OCI-LY1 (cell line): ENCODE results near the gene DOCK2.
"Not testable (repeated sequence)": the region's sequence is repeated elsewhere in the genome, so short reads cannot be mapped to it uniquely, and the experiment has no call there.

Source experiments
- H2AFZ ChIP-seq: fragments of 200-600 bp; sonication (generic), shearing (Covaris generic); 2 replicates; pipeline ENCODE4 v1.6.0; 2014; ENCODE audit warnings: antibody characterized with exemption, mild to moderate bottlenecking, low read length
- H3F3A ChIP-seq: fragments of 200-600 bp; sonication (generic), shearing (Covaris generic); 2 replicates; pipeline ENCODE4 v1.6.0; 2014; ENCODE audit warnings: mild to moderate bottlenecking, antibody characterized with exemption, low read length, moderate library complexity; ENCODE audit not compliant: insufficient read depth
- H3K27ac ChIP-seq: fragments of 200-600 bp; sonication (generic); 2 replicates; pipeline ENCODE4 v1.5.1; 2014; ENCODE audit warnings: low read length, mixed run types, mild to moderate bottlenecking, low read depth; ENCODE audit not compliant: poor library complexity, severe bottlenecking
- H3K27me3 ChIP-seq: fragments of 200-600 bp; sonication (generic); 2 replicates; pipeline ENCODE4 v1.6.0; 2014; ENCODE audit warnings: antibody characterized with exemption, mild to moderate bottlenecking, low read length, moderate library complexity; ENCODE audit not compliant: insufficient read depth
- H3K36me3 ChIP-seq: fragments of 200-600 bp; sonication (generic); 2 replicates; pipeline ENCODE4 v1.6.1; 2014; ENCODE audit warnings: mild to moderate bottlenecking, antibody characterized with exemption, low read length, moderate library complexity, mixed read lengths; ENCODE audit not compliant: insufficient read depth
- H3K4me1 ChIP-seq: fragments of 200-600 bp; sonication (generic); 2 replicates; pipeline ENCODE4 v1.5.1; 2014; ENCODE audit warnings: mild to moderate bottlenecking, low read length, moderate library complexity; ENCODE audit not compliant: insufficient read depth, severe bottlenecking
- H3K4me2 ChIP-seq: fragments of 200-600 bp; sonication (generic), shearing (Covaris generic); 2 replicates; pipeline ENCODE4 v1.6.1; 2014; ENCODE audit warnings: low read length
- H3K4me3 ChIP-seq: fragments of 200-600 bp; sonication (generic); 2 replicates; pipeline ENCODE4 v1.5.1; 2014; ENCODE audit warnings: low read length, low read depth, mild to moderate bottlenecking, mixed read lengths; ENCODE audit not compliant: poor library complexity, severe bottlenecking
- H3K79me2 ChIP-seq: fragments of 200-600 bp; shearing (Covaris generic); 2 replicates; pipeline ENCODE4 v1.6.1; 2016; ENCODE audit warnings: mixed run types, low read length, mixed read lengths; ENCODE audit not compliant: insufficient read depth
- H3K9ac ChIP-seq: fragments of 200-600 bp; sonication (generic), shearing (Covaris generic); 2 replicates; pipeline ENCODE4 v1.6.1; 2014; ENCODE audit warnings: mild to moderate bottlenecking, low read length, mixed read lengths
- H3K9me2 ChIP-seq: fragments of 200-600 bp; sonication (generic), shearing (Covaris generic); 2 replicates; pipeline ENCODE4 v1.6.1; 2014; ENCODE audit warnings: low read depth, mild to moderate bottlenecking, low read length, mixed read lengths
- H3K9me3 ChIP-seq: fragments of 200-600 bp; shearing (Covaris generic); 2 replicates; pipeline ENCODE4 v1.6.1; 2014; ENCODE audit warnings: low read length, mixed read lengths
- H4K20me1 ChIP-seq: fragments of 200-600 bp; sonication (generic), shearing (Covaris generic); 2 replicates; pipeline ENCODE4 v1.6.0; 2016; ENCODE audit warnings: mild to moderate bottlenecking, low read length; ENCODE audit not compliant: insufficient read depth
- EZH2 ChIP-seq: fragments of 200-600 bp; sonication (generic), shearing (Covaris generic); IDR thresholded peaks from 2 replicates; pipeline ENCODE4 v1.8.0; 2017; ENCODE audit warnings: borderline replicate concordance, mixed run types, mild to moderate bottlenecking, antibody characterized with exemption, low read length, moderate library complexity, mixed read lengths
- TF ChIP-seq, protein P1 (sequence below): fragments of 200-600 bp; sonication (generic), shearing (Covaris generic); IDR thresholded peaks from 2 replicates; pipeline ENCODE4 v1.5.1; 2017; ENCODE audit warnings: mild to moderate bottlenecking, antibody characterized with exemption, low read length, moderate library complexity, mixed read lengths

The DOCK2 gene

DNA sequence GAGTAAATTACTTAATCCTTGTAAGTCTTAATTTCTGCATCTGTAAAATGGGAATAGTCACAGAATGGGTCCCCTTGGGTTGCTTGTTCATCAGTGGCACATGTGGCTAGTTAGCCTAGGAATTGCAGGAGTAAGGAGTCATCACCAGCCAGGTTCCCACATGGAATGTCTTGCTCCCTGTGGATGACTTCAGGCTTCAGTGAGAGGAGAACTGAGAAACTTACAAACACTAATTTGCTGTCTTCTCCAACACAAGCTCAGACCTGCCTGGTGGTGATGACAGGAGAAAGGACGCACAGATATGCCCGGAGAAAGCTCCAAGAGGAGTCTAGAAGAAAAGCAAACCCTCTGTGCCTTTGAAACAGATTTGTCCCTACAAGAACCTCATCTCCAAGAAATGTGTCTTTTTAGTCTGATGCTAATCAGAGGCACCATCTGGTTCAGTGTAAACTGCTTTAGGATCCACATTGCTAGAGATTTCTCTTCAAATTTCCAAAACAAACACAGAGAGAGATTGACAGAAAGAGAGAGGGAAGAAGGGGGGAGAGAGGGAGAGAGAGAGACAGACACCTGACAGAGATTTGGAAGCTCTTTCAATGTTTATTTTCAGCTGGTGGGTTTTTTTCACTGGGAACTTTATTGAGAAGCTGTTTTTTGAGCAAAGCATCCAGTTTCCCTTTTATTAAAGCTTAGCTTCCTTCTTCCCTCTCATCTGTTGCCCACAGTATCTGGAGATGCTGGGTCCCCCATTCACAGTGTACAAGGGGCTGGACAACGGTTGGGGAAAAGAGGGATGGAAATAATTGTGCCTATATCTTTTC, 128.3 kb downstream of the DOCK2 start:
- no peak overlapping the region for H3K27ac ChIP-seq
- H3K4me1 ChIP-seq = peaks cover 23% of the 10 kb centered on the region
- H3K79me2 ChIP-seq = no peaks in the 10 kb centered on the region
- no peaks in the 10 kb centered on the region for H3F3A ChIP-seq
- no peaks in the 10 kb centered on the region for H3K9me2 ChIP-seq
- H3K36me3 ChIP-seq = peaks cover 77% of the 10 kb centered on the region
- H4K20me1 ChIP-seq = no peaks in the 10 kb centered on the region
- no peak overlapping the region for H2AFZ ChIP-seq
- H3K9me3 ChIP-seq = no peaks in the 10 kb centered on the region
- no peak overlapping the region for H3K4me2 ChIP-seq
- TF ChIP-seq, protein P1, sequence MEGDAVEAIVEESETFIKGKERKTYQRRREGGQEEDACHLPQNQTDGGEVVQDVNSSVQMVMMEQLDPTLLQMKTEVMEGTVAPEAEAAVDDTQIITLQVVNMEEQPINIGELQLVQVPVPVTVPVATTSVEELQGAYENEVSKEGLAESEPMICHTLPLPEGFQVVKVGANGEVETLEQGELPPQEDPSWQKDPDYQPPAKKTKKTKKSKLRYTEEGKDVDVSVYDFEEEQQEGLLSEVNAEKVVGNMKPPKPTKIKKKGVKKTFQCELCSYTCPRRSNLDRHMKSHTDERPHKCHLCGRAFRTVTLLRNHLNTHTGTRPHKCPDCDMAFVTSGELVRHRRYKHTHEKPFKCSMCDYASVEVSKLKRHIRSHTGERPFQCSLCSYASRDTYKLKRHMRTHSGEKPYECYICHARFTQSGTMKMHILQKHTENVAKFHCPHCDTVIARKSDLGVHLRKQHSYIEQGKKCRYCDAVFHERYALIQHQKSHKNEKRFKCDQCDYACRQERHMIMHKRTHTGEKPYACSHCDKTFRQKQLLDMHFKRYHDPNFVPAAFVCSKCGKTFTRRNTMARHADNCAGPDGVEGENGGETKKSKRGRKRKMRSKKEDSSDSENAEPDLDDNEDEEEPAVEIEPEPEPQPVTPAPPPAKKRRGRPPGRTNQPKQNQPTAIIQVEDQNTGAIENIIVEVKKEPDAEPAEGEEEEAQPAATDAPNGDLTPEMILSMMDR = no peak
- no peak for TF ChIP-seq EZH2
- H3K27me3 ChIP-seq = no peaks in the 10 kb centered on the region
- H3K9ac ChIP-seq = no peak overlapping the region
- no peak overlapping the region for H3K4me3 ChIP-seq

GRCh38 chr5:169766943-169767342, 129.9 kb downstream of the DOCK2 start:
- H3K4me2 ChIP-seq, H3K9ac ChIP-seq: not testable (repeated sequence)
- peaks cover 63% of the 10 kb centered on the region for H3K36me3 ChIP-seq

GRCh38 chr5:169767938-169768337, 130.9 kb downstream of the DOCK2 start:
- Histone ChIP-seq H4K20me1 (no peaks in the 10 kb centered on the region), H3K4me3 (no peak overlapping the region), H3K36me3 (peaks cover 63% of the 10 kb centered on the region), H3K9me3 (no peaks in the 10 kb centered on the region), H3K79me2 (no peaks in the 10 kb centered on the region), H3K4me2 (no peak overlapping the region), H3K27me3 (no peaks in the 10 kb centered on the region), H3K27ac (no peak overlapping the region), H3F3A (no peaks in the 10 kb centered on the region), H3K4me1 (peaks cover 23% of the 10 kb centered on the region), H3K9me2 (no peaks in the 10 kb centered on the region), H2AFZ (no peak overlapping the region), H3K9ac (no peak overlapping the region)
- TF ChIP-seq, protein P1 = no peak
- no peak for TF ChIP-seq EZH2

More at GRCh38 chr5:169766943-169767342, 129.9 kb downstream of the DOCK2 start:
- not testable (repeated sequence) for H3K9me2 ChIP-seq, H3K27me3 ChIP-seq, H3K9me3 ChIP-seq, H4K20me1 ChIP-seq, H3K79me2 ChIP-seq, H3K27ac ChIP-seq, H3K4me3 ChIP-seq, H3F3A ChIP-seq, H2AFZ ChIP-seq
- H3K4me1 ChIP-seq = peaks cover 23% of the 10 kb centered on the region

GRCh38 chr5:169768416-169768815, 131.3 kb downstream of the DOCK2 start:
- no peaks in the 10 kb centered on the region for H3K27me3 ChIP-seq

More at GRCh38 chr5:169768416-169768815, 131.3 kb downstream of the DOCK2 start:
- no peaks in the 10 kb centered on the region for H3K9me2 ChIP-seq
- H3F3A ChIP-seq = no peaks in the 10 kb centered on the region
- H3K9me3 ChIP-seq = no peaks in the 10 kb centered on the region
- no peaks in the 10 kb centered on the region for H4K20me1 ChIP-seq
- no peak overlapping the region for H3K9ac ChIP-seq
- TF ChIP-seq EZH2 = no peak
- TF ChIP-seq, protein P1 = no peak
- H2AFZ ChIP-seq = no peak overlapping the region
- no peak overlapping the region for H3K4me2 ChIP-seq
- H3K4me3 ChIP-seq = no peak overlapping the region
- no peak overlapping the region for H3K27ac ChIP-seq
- H3K4me1 ChIP-seq = peaks cover 23% of the 10 kb centered on the region
- peaks cover 63% of the 10 kb centered on the region for H3K36me3 ChIP-seq
- no peaks in the 10 kb centered on the region for H3K79me2 ChIP-seq
